NCI-H524 (cell line): ENCODE results near the gene COMMD1.
"Not testable (repeated sequence)": the region's sequence is repeated elsewhere in the genome, so short reads cannot be mapped to it uniquely, and the experiment has no call there.

ENCODE experiments used
- DNase-seq, 2 experiments: peaks; one replicate each; lab custom pipeline; 2025; lab: John Stamatoyannopoulos, UW

The COMMD1 gene

GRCh38 chr2:62030902-62031301 is 125.4 kb downstream of the COMMD1 start:
- no peak for DNase-seq

- DNase-seq: no peak
Observed at GRCh38 chr2:62032096-62032495, 126.6 kb downstream of the COMMD1 start.

GRCh38 chr2:62034715-62035114 is 129.2 kb downstream of the COMMD1 start:
- DNase-seq: no peak

GRCh38 chr2:62036229-62036628 is 130.8 kb downstream of the COMMD1 start:
- no peak for DNase-seq

GRCh38 chr2:62036761-62037250 is 131.3 kb downstream of the COMMD1 start:
- DNase-seq: no peak

- DNase-seq: no peak
Observed at GRCh38 chr2:62038975-62039771, 133.7 kb downstream of the COMMD1 start.

- no peak for DNase-seq
Observed at GRCh38 chr2:62040926-62041325, 135.5 kb downstream of the COMMD1 start.

GRCh38 chr2:62041701-62042385 is 136.4 kb downstream of the COMMD1 start:
- DNase-seq: not testable (repeated sequence)

- no peak for DNase-seq
Observed at GRCh38 chr2:62042400-62042799, 136.9 kb downstream of the COMMD1 start.

GRCh38 chr2:62042944-62043343 is 137.5 kb downstream of the COMMD1 start:
- DNase-seq: no peak

- DNase-seq: no peak
Observed at GRCh38 chr2:62045017-62045543, 139.6 kb downstream of the COMMD1 start.

GRCh38 chr2:62046141-62046540 is 140.7 kb downstream of the COMMD1 start:
- no peak for DNase-seq

- DNase-seq: no peak
Observed at GRCh38 chr2:62050456-62051045, 145.1 kb downstream of the COMMD1 start.

- peak in 1 of 2 experiments; percentile 23 for DNase-seq
Observed at GRCh38 chr2:62054029-62054791, 148.7 kb downstream of the COMMD1 start.

GRCh38 chr2:62054916-62055450 is 149.5 kb downstream of the COMMD1 start:
- peak in 1 of 2 experiments; percentile 22 for DNase-seq

GRCh38 chr2:62055724-62056336 is 150.4 kb downstream of the COMMD1 start:
- DNase-seq: no peak

GRCh38 chr2:62056341-62056740 is 150.9 kb downstream of the COMMD1 start:
- DNase-seq: no peak

- no peak for DNase-seq
Observed at GRCh38 chr2:62065243-62065642, 159.8 kb downstream of the COMMD1 start.

GRCh38 chr2:62071126-62071598 is 165.7 kb downstream of the COMMD1 start:
- no peak for DNase-seq

- DNase-seq: no peak
Observed at GRCh38 chr2:62071760-62072680, 166.5 kb downstream of the COMMD1 start.
